ENCODE results near the gene AKT3.

Gene AKT3

GRCh38 chr1:243481101-243481500, 368.9 kb downstream of the AKT3 start:
- DNase-seq = no peak
- Histone ChIP-seq H3K9me3 (replicated peaks; ENCODE audit: insufficient read depth, low read length) (no peaks in the 10 kb centered on the region), H3K4me2 (ENCODE audit: low read depth, low read length) (no peak overlapping the region), H3K9me2 (replicated peaks; ENCODE audit: insufficient read depth, low read length) (no peaks in the 10 kb centered on the region), H2AFZ (ENCODE audit: low read length) (no peak overlapping the region), H4K20me1 (ENCODE audit: insufficient read depth, low read length) (no peaks in the 10 kb centered on the region), H3K27ac (ENCODE audit: low read length) (no peak overlapping the region), H3F3A (ENCODE audit: insufficient read depth, low read length) (no peaks in the 10 kb centered on the region), H3K4me1 (ENCODE audit: low read length) (no peaks in the 10 kb centered on the region), H3K4me3 (ENCODE audit: low read length) (no peak overlapping the region), H3K79me2 (ENCODE audit: low read length) (no peaks in the 10 kb centered on the region), H3K27me3 (replicated peaks; ENCODE audit: insufficient read depth, low read length) (no peaks in the 10 kb centered on the region), H3K9ac (ENCODE audit: low read length) (no peak overlapping the region), H3K36me3 (replicated peaks; ENCODE audit: insufficient read depth, low read length) (no peaks in the 10 kb centered on the region)
- no peak for TF ChIP-seq CTCF (IDR thresholded peaks at IDR 0.05; ENCODE audit: low read length)
- no peak for TF ChIP-seq EZH2phosphoT487 (IDR thresholded peaks at IDR 0.05; ENCODE audit: low read length)
- TF ChIP-seq EZH2 (optimal IDR thresholded peaks at IDR 0.05; ENCODE audit: low read depth, low read length) = no peak

GRCh38 chr1:243477731-243478290, 372.2 kb downstream of the AKT3 start:
- Histone ChIP-seq H3K9me3 (replicated peaks; ENCODE audit: insufficient read depth, low read length) (no peaks in the 10 kb centered on the region), H2AFZ (ENCODE audit: low read length) (no peak overlapping the region), H3K4me2 (ENCODE audit: low read depth, low read length) (no peak overlapping the region), H3K27me3 (replicated peaks; ENCODE audit: insufficient read depth, low read length) (no peaks in the 10 kb centered on the region), H4K20me1 (ENCODE audit: insufficient read depth, low read length) (no peaks in the 10 kb centered on the region), H3F3A (ENCODE audit: insufficient read depth, low read length) (no peaks in the 10 kb centered on the region), H3K4me3 (ENCODE audit: low read length) (no peak overlapping the region), H3K9ac (ENCODE audit: low read length) (no peak overlapping the region), H3K27ac (ENCODE audit: low read length) (no peak overlapping the region), H3K9me2 (replicated peaks; ENCODE audit: insufficient read depth, low read length) (no peaks in the 10 kb centered on the region), H3K4me1 (ENCODE audit: low read length) (no peaks in the 10 kb centered on the region), H3K79me2 (ENCODE audit: low read length) (no peaks in the 10 kb centered on the region), H3K36me3 (replicated peaks; ENCODE audit: insufficient read depth, low read length) (no peaks in the 10 kb centered on the region)
- no peak for DNase-seq
- TF ChIP-seq EZH2 (optimal IDR thresholded peaks at IDR 0.05; ENCODE audit: low read depth, low read length) (no peak), CTCF (IDR thresholded peaks at IDR 0.05; ENCODE audit: low read length) (no peak)

GRCh38 chr1:243475966-243476365, 374.1 kb downstream of the AKT3 start:
- Histone ChIP-seq H3K9me3 (replicated peaks; ENCODE audit: insufficient read depth, low read length) (no peaks in the 10 kb centered on the region), H3K9ac (ENCODE audit: low read length) (no peak overlapping the region), H4K20me1 (ENCODE audit: insufficient read depth, low read length) (no peaks in the 10 kb centered on the region), H3K27me3 (replicated peaks; ENCODE audit: insufficient read depth, low read length) (no peaks in the 10 kb centered on the region), H3K4me2 (ENCODE audit: low read depth, low read length) (no peak overlapping the region), H3K36me3 (replicated peaks; ENCODE audit: insufficient read depth, low read length) (no peaks in the 10 kb centered on the region), H3K79me2 (ENCODE audit: low read length) (no peaks in the 10 kb centered on the region), H3K4me3 (ENCODE audit: low read length) (no peak overlapping the region), H3F3A (ENCODE audit: insufficient read depth, low read length) (0 out of 2 replicates have a peak, but pooled peaks cover 3% of the 10 kb centered on the region), H2AFZ (ENCODE audit: low read length) (no peak overlapping the region), H3K9me2 (replicated peaks; ENCODE audit: insufficient read depth, low read length) (no peaks in the 10 kb centered on the region), H3K27ac (ENCODE audit: low read length) (no peak overlapping the region), H3K4me1 (ENCODE audit: low read length) (peaks cover 17% of the 10 kb centered on the region)
- no peak for TF ChIP-seq CTCF (IDR thresholded peaks at IDR 0.05; ENCODE audit: low read length)
- no peak for TF ChIP-seq EZH2phosphoT487 (IDR thresholded peaks at IDR 0.05; ENCODE audit: low read length)
- TF ChIP-seq EZH2 (optimal IDR thresholded peaks at IDR 0.05; ENCODE audit: low read depth, low read length) = no peak
- DNase-seq = no peak

Measured in MM.1S (cell line).